Central memory CD8-positive, alpha-beta T cell (primary cell): ENCODE measurements around the gene ALOX12B.

Experiments
- ATAC-seq: fragments of 150-1000 bp; cut with Tn5 transposase; replicated peaks from 2 replicates; pipeline ENCODE4 v1.10.0; 2022; ENCODE audit warnings: mild to moderate bottlenecking, moderate FRiP score, moderate number of reproducible peaks; ENCODE audit not compliant: poor library complexity, severe bottlenecking; ENCODE audit errors: extremely low read depth
- DNase-seq, 2 donors: peaks; one replicate each; pipeline ENCODE4 v3.0.0; 2021; ENCODE audit warnings: low spot score in 2 of 2
- H3K27ac Mint-ChIP-seq: one replicate; pipeline ENCODE4 v1.8.0; 2022; ENCODE audit warnings: low read depth, mild to moderate bottlenecking, moderate library complexity, mixed read lengths
- H3K27me3 Mint-ChIP-seq: one replicate; pipeline ENCODE4 v1.8.0; 2022; ENCODE audit warnings: mixed read lengths
- H3K36me3 Mint-ChIP-seq: one replicate; pipeline ENCODE4 v1.8.0; 2022; ENCODE audit warnings: mild to moderate bottlenecking, moderate library complexity, mixed read lengths; ENCODE audit not compliant: insufficient read depth
- H3K4me1 Mint-ChIP-seq: one replicate; pipeline ENCODE4 v1.8.0; 2022; ENCODE audit warnings: mixed read lengths
- H3K4me3 Mint-ChIP-seq: one replicate; pipeline ENCODE4 v1.8.0; 2022; ENCODE audit warnings: mild to moderate bottlenecking, moderate library complexity, mixed read lengths
- H3K9me3 Mint-ChIP-seq: one replicate; pipeline ENCODE4 v1.8.0; 2022; ENCODE audit warnings: mixed read lengths

ALOX12B gene

GRCh38 chr17:8087075-8087951 is at the start of gene ALOX12B:
Gene ALOX12B (minus strand): TSS chr17:8087716. CDS start chr17:8087442, 274 bp downstream.
- Mint-ChIP-seq H3K9me3 (no peaks in the 10 kb centered on the region), H3K36me3 (peaks cover 1% of the 10 kb centered on the region), H3K27me3 (peaks cover 73% of the 10 kb centered on the region), H3K27ac (no peak within 1 kb of the TSS), H3K4me1 (no peaks in the 10 kb centered on the region), H3K4me3 (no peak within 1 kb of the TSS)
- DNase-seq = no peak
- no peak for ATAC-seq

GRCh38 chr17:8133941-8134340 is 46.4 kb upstream of the ALOX12B start:
- ATAC-seq (no peak), DNase-seq (no peak)
- H3K27me3 Mint-ChIP-seq = no peaks in the 10 kb centered on the region
- no peaks in the 10 kb centered on the region for H3K9me3 Mint-ChIP-seq
- peaks cover 6% of the 10 kb centered on the region for H3K36me3 Mint-ChIP-seq
- no peak overlapping the region for H3K27ac Mint-ChIP-seq
- H3K4me3 Mint-ChIP-seq = no peak overlapping the region
- no peaks in the 10 kb centered on the region for H3K4me1 Mint-ChIP-seq

- Mint-ChIP-seq H3K27ac (no peak overlapping the region), H3K4me3 (no peak overlapping the region), H3K27me3 (no peaks in the 10 kb centered on the region), H3K36me3 (peaks cover 6% of the 10 kb centered on the region), H3K4me1 (no peaks in the 10 kb centered on the region), H3K9me3 (no peaks in the 10 kb centered on the region)
- ATAC-seq (no peak), DNase-seq (no peak)
Observed at GRCh38 chr17:8133399-8133798, 45.9 kb upstream of the ALOX12B start.

GRCh38 chr17:8131844-8132441 is 44.4 kb upstream of the ALOX12B start:
- Mint-ChIP-seq H3K36me3 (peaks cover 5% of the 10 kb centered on the region), H3K27ac (no peak overlapping the region), H3K4me1 (peaks cover 5% of the 10 kb centered on the region), H3K4me3 (no peak overlapping the region), H3K9me3 (no peaks in the 10 kb centered on the region), H3K27me3 (peaks cover 7% of the 10 kb centered on the region)
- no peak for DNase-seq
- ATAC-seq = no peak

- no peaks in the 10 kb centered on the region for H3K9me3 Mint-ChIP-seq
- H3K27ac Mint-ChIP-seq = no peak overlapping the region
- H3K4me3 Mint-ChIP-seq = no peak overlapping the region
- peaks cover 36% of the 10 kb centered on the region for H3K27me3 Mint-ChIP-seq
- H3K36me3 Mint-ChIP-seq = peaks cover 30% of the 10 kb centered on the region
- peaks cover 42% of the 10 kb centered on the region for H3K4me1 Mint-ChIP-seq
- ATAC-seq (no peak), DNase-seq (no peak)
Observed at GRCh38 chr17:8128125-8128784, 40.7 kb upstream of the ALOX12B start.

- ATAC-seq (peak; percentile 29), DNase-seq (no peak)
- Mint-ChIP-seq H3K4me3 (peak overlapping the region; percentile 96), H3K4me1 (peaks cover 53% of the 10 kb centered on the region), H3K27me3 (peaks cover 42% of the 10 kb centered on the region), H3K36me3 (peaks cover 37% of the 10 kb centered on the region), H3K9me3 (no peaks in the 10 kb centered on the region), H3K27ac (peak overlapping the region; percentile 99)
Observed at GRCh38 chr17:8126491-8127066, 39.1 kb upstream of the ALOX12B start.

GRCh38 chr17:8125947-8126490 is 38.5 kb upstream of the ALOX12B start:
- Mint-ChIP-seq H3K27ac (peak overlapping the region; percentile 99), H3K4me1 (peaks cover 56% of the 10 kb centered on the region), H3K9me3 (no peaks in the 10 kb centered on the region), H3K27me3 (peaks cover 46% of the 10 kb centered on the region), H3K4me3 (peak overlapping the region; percentile 96), H3K36me3 (peaks cover 42% of the 10 kb centered on the region)
- DNase-seq = no peak
- no peak for ATAC-seq

- H3K9me3 Mint-ChIP-seq = no peaks in the 10 kb centered on the region
- H3K27me3 Mint-ChIP-seq = peaks cover 53% of the 10 kb centered on the region
- ATAC-seq = peak; percentile 57
- peak overlapping the region; percentile 96 for H3K4me3 Mint-ChIP-seq
- DNase-seq = peak; percentile 88 to 96
- H3K4me1 Mint-ChIP-seq = peaks cover 62% of the 10 kb centered on the region
- peak overlapping the region; percentile 99 for H3K27ac Mint-ChIP-seq
- peaks cover 48% of the 10 kb centered on the region for H3K36me3 Mint-ChIP-seq
Observed at GRCh38 chr17:8125154-8125946, 37.8 kb upstream of the ALOX12B start.

GRCh38 chr17:8124350-8125153 is 37.0 kb upstream of the ALOX12B start:
- Mint-ChIP-seq H3K27me3 (peaks cover 61% of the 10 kb centered on the region), H3K4me1 (peaks cover 70% of the 10 kb centered on the region), H3K27ac (peak overlapping the region; percentile 99), H3K9me3 (peaks cover 6% of the 10 kb centered on the region), H3K4me3 (peak overlapping the region; percentile 96), H3K36me3 (peaks cover 56% of the 10 kb centered on the region)
- ATAC-seq = no peak
- no peak for DNase-seq

GRCh38 chr17:8123695-8124349 is 36.3 kb upstream of the ALOX12B start, which contains the start of gene HES7:
Gene HES7 (minus strand): TSS chr17:8124106. CDS start chr17:8124084, 22 bp downstream.
- peaks cover 68% of the 10 kb centered on the region for H3K27me3 Mint-ChIP-seq
- peak within 1 kb of the TSS; percentile 99 for H3K27ac Mint-ChIP-seq
- H3K36me3 Mint-ChIP-seq = peaks cover 64% of the 10 kb centered on the region
- peak within 1 kb of the TSS; percentile 96 for H3K4me3 Mint-ChIP-seq
- no peak for DNase-seq
- ATAC-seq = no peak
- H3K4me1 Mint-ChIP-seq = peaks cover 78% of the 10 kb centered on the region
- peaks cover 9% of the 10 kb centered on the region for H3K9me3 Mint-ChIP-seq
